HG02840 (cell line): ENCODE data around the gene HCCS.
"Not testable (repeated sequence)": the region's sequence is repeated elsewhere in the genome, so short reads cannot be mapped to it uniquely, and the experiment has no call there.

Experiments used
- ATAC-seq: cut with Tn5 transposase; IDR thresholded peaks from one replicate; pipeline ENCODE4 v1.9.1; 2021; ENCODE audit warnings: mild to moderate bottlenecking, moderate library complexity, moderate number of reproducible peaks; ENCODE audit not compliant: unreplicated experiment, low FRiP score

HCCS gene

DNA sequence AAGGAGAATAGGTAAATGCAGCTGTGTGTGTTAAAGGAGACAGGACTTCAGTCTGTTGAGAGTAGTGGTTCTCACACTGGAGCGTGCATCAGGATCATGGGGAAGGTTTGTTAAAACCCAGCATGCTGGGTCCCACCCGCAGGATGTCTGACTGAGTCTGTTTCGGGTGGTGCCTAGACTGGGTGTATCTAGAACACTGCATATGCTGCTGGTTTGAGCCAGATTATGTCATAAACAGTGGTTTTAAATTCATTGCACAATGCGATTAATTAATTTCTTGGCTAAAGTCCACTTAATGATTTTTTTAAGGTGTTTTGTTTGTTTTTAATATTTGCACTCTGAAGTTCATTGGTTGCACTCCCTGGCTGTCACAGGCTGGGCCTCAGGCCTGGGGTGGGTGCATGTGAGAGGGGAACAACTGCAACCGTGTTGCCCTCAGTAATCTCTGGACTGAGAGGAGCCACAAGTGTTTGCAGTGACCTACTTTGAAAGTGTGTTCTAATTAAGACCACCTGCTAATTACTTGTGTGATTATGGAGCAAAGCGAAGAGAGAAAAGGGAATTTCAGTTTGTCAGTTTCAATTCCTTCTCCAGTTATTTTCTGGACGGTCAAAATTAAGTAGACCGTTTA is 8.3 kb downstream of the HCCS start:
- ATAC-seq = no peak

GRCh38 chrX:11123087-11123486 is 12.0 kb downstream of the HCCS start:
- ATAC-seq = not testable (repeated sequence)

DNA sequence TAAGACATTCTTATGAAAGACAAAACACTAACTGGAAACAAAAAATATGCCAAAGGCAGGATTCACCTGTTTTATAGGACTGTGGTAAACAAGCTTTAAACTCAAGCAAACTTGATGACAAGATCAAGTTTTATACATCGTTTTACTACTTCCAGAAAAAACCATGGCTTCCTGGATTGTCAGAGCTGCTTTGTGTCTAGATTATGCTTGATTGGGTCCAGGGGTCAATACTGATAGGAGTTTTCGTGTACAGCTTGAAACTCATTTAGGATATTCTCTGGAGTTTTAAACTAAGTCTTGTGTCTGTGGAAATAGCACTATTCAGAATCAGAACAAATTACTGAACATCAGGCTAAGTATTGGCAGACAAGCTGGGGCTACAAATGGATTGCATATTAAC is 13.0 kb downstream of the HCCS start:
- ATAC-seq = no peak

DNA sequence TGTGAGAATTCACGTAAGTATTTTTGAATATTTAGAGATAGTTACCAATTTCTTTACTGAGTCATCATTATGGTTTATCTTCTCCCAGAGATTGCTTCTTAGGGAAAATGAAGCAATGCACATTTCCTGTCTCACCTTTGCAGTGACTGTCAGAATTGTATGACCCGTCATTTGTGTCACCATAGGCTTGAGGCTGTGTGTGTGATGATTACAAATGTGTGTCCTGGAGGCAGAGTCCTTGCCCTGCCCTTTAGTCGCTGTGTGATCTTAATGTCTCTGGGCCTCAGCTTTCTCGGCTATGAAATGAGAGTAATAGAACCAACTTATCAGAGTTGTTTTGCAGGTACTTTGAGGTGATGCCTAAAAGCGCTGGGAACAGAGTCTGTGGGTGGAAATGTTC is 13.9 kb downstream of the HCCS start:
- no peak for ATAC-seq

DNA sequence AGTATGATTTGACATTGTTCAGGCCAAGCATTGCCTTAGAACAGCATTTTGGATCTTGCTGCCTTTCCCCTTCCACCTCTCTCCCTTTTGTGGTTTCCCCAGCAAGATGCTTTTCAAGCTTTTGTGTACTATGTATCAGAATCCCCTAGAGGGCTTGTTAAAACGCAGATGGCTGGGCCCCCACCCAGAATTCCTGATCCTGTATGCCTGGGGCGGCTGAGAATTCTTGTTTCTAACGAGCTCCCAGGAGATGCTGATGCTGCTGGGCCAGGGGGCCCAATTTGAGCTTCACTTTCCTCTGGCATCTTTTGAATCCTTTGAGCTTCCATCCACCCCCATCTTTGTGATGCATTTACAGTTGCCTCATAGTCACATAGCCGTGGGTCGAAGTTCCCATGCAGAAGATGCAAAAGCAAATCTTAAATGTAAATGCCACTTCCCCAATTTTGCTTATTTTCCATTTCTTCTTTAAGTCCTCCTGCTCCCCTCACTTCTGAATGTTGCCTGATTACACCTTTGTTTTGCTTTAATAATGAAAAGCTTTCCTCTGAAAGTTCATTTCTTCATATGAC is 18.5 kb downstream of the HCCS start:
- ATAC-seq = no peak

DNA sequence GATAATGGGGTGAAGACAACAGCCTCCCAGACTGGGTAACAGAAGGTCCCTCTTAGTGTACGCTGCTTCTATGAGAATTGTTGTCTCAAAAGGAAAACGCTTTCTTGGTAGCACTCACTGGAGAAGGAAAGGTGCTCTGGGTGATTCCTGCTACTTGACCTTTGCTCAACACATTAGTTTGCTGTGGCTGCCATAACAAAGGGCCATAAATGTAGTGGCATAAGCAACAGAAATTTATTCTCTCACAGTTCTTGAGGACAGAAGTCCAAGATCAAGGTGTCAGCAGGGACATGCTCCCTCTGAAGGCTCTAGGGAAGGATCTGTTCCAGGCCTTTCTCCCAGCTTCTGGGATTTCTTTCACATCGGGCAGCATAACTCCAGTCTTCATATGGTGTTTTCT is 19.0 kb downstream of the HCCS start:
- no peak for ATAC-seq

- no peak for ATAC-seq
Measured at GRCh38 chrX:11131146-11131545, 20.0 kb downstream of the HCCS start.

- ATAC-seq = no peak
Measured at GRCh38 chrX:11135564-11136185, 24.5 kb downstream of the HCCS start.

GRCh38 chrX:11137543-11138139 is 26.5 kb downstream of the HCCS start:
- no peak for ATAC-seq

DNA sequence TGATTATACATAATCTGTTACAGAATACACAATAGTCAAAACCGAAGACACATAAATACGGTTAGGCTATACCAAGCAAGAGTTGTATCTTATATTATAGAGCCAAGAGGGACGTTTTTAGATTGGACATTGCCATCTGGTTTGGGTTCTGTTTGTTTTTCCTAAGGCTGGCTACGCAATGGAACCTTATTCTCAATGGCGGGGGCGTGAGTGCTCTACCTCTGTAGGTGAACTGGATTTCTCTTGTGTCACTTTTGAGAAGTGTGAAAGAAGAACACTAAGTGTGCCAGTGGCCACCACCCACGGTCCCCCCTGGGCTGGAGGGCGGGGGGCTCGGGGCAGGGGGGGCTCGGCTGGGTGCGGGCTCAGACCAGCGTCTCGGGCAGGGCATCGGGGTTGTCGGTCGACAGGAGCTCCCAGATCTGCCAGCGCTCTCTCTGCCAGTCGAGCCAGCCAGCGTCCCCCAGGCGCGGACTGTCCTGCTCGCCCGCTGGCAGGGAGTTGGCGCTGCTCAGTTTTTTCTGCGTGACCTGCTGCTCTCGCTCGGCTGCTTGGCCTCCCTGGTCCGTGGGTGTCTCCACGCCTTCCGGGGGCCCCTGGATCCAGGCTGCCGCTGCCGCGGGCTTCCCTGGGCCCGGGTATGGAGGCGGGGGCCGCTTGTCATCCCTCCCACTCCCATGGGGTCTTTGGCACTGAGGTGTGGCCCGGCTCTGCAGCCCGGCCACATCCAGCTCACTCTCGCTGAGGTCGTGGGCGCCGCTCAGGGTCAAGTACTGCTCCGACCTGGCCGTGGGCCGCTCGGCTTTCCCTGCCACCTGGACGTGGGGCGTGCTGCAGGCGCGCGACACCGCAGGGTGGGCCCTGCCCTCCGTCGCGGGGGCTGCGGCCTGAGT is 27.6 kb downstream of the HCCS start:
- ATAC-seq = no peak

DNA sequence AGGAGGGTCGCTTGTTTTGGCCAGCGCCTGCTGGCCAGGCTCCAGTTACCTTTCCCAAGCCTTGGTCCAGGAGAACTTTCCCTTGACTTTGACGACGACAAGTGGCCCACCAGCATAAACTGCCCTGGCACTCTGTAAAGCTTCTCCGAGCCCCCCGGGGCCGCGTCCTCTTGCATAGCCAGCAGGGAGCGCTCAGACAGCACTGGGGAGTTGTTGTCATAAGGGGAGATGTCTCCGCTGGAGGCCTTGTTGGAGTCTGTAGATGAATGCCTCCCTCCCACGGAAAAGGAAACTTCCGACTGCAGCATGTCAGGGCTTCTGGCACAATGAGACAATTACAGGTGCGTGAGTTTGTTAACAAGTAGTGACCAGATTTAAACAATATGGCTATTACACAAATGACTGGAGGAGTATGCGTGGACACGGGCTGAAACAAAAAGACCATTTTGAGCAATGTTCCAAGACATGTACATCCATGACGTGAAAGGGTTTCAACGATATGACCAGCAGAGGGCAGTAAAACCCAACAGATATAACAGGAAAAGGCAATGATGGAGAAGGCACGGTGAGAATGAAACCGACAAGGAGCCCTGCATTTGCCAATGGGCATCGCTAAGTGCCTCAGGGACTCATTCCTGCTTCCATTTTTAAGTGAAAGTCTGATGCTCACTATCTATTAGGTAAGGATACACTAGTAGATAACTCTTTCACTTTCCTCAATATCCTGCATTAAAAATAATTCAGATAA is 33.0 kb downstream of the HCCS start:
- ATAC-seq = peak; percentile 50

DNA sequence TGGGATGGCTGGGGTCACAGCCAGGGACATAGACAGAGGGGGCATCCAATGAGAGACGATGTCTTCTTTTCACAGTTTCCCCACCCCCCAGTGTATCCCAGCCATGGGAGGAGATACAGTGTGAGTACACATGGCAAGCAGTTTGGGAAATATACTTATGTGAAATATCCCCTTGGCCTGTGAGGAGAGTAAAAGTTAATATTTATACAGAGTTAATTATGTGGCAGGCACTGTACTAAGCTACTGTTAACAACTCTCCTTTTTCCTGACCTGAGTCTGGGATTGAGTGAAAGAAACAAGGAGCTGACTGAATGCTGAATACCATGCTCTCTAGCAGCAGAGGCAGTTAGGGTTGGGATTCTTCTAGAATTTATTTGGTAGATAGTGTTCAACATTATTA is 35.3 kb downstream of the HCCS start:
- ATAC-seq = no peak

DNA sequence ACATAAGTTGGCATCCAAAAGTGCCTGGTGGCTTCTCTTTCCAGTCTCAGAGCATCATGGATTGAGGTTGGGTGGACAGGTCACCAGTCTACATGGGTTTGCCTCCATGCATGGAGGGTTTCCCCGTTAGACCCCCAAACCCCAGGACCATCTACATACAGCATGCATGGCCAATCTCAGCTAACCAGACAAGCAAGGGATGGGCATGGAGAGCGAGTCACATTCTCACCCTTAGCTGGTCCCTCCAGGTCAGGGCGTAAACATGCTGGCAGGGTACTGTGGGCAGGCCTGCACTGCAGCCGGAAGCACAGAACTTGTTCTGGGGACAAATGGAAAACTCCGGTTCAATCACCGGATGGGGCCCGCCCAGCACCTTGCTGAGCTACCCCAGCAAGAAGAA is 37.3 kb downstream of the HCCS start:
- ATAC-seq = no peak

- ATAC-seq = no peak
Measured at GRCh38 chrX:11151799-11152559, 40.8 kb downstream of the HCCS start.

- ATAC-seq = no peak
Measured at GRCh38 chrX:11159149-11159548, 48.0 kb downstream of the HCCS start.

DNA sequence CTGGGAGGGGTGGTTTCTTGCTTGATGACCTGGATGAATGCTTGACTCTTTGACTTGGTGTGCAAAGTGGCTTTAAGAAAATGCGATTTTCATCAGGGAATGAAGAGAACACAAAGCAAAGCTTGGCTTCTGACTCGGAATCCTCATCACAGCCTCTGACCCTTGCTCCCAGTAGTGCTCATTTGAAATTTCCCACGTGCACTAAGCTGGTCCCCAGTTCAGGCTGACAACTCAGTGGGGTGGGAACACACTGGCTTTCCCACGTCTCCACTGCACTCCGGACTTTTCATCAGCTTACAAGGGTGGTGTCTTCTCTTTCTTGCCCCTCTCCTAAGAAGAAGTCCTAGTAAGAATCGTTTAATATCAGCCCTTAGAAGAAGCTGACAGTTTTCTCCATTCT is 53.3 kb downstream of the HCCS start:
- ATAC-seq = no peak

- ATAC-seq = no peak
Measured at GRCh38 chrX:11171956-11172355, 60.8 kb downstream of the HCCS start.

GRCh38 chrX:11172415-11172814 is 61.3 kb downstream of the HCCS start:
- no peak for ATAC-seq
